HepG2 (cell line): ENCODE measurements around the gene ACOT8. TPM values are rescaled to one million over a fixed set of nuclear protein-coding genes. Genes with fewer than 3 reads are reported as not detected.
A peak's percentile ranks its signal among the peaks of the same experiment; 100 is the strongest.

Experiments
- ATF7-NPFF ChIP-seq: sonication (generic); formaldehyde crosslinking; IDR thresholded peaks from 2 replicates; pipeline ENCODE4 v1.8.1; 2023; ENCODE audit warnings: mild to moderate bottlenecking, low read depth, missing genetic modification reagents, moderate library complexity
- BRD4 ChIP-seq: sonication (generic); formaldehyde crosslinking; IDR thresholded peaks from 2 replicates; pipeline ENCODE4 v1.4.0; 2020; ENCODE audit warnings: missing genetic modification reagents
- DR1 ChIP-seq: sonication (generic); formaldehyde crosslinking; IDR thresholded peaks from 2 replicates; pipeline ENCODE4 v1.8.0; 2021; ENCODE audit warnings: mild to moderate bottlenecking, missing genetic modification reagents, inconsistent platforms
- HNRNPUL1 ChIP-seq: fragments of 200-400 bp; formaldehyde crosslinking; IDR thresholded peaks from 2 replicates; pipeline ENCODE4 v1.6.1; 2017; ENCODE audit warnings: low read depth, mild to moderate bottlenecking, low read length, moderate library complexity
- JUND ChIP-seq: sonication (generic); formaldehyde crosslinking; IDR thresholded peaks from 2 replicates; pipeline ENCODE4 v1.8.0; 2022; ENCODE audit warnings: mild to moderate bottlenecking, missing genetic modification reagents
- MYNN ChIP-seq: sonication (generic); formaldehyde crosslinking; IDR thresholded peaks from 2 replicates; pipeline ENCODE4 v1.4.0; 2020; ENCODE audit warnings: mild to moderate bottlenecking, low read depth, missing genetic modification reagents
- SYNCRIP ChIP-seq: fragments of 200-400 bp; formaldehyde crosslinking; IDR thresholded peaks from 2 replicates; pipeline ENCODE4 v1.6.1; 2018; ENCODE audit warnings: mild to moderate bottlenecking, low read depth, low read length; ENCODE audit not compliant: insufficient read depth
- TAF15 ChIP-seq: fragments of 200-400 bp; formaldehyde crosslinking; IDR thresholded peaks from one replicate; pipeline ENCODE4 v1.6.1; 2018; ENCODE audit warnings: mild to moderate bottlenecking, low read depth, low read length; ENCODE audit not compliant: poor library complexity, severe bottlenecking
- TOPORS ChIP-seq: sonication (generic); formaldehyde crosslinking; IDR thresholded peaks from 2 replicates; pipeline ENCODE4 v1.8.0; 2023; ENCODE audit warnings: mild to moderate bottlenecking, missing genetic modification reagents
- ZNF33B ChIP-seq: sonication (generic); formaldehyde crosslinking; IDR thresholded peaks from 2 replicates; pipeline ENCODE4 v1.5.1; 2020; ENCODE audit warnings: mild to moderate bottlenecking, missing genetic modification reagents
- ZNF468 ChIP-seq: sonication (generic); formaldehyde crosslinking; IDR thresholded peaks from 2 replicates; pipeline ENCODE4 v1.8.0; 2022; ENCODE audit warnings: mild to moderate bottlenecking, moderate library complexity, missing genetic modification reagents
- ZNF547 ChIP-seq: sonication (generic); formaldehyde crosslinking; IDR thresholded peaks from 2 replicates; pipeline ENCODE4 v1.5.1; 2020; ENCODE audit warnings: mild to moderate bottlenecking, missing genetic modification reagents
- ZNF644 ChIP-seq: IDR thresholded peaks from 2 replicates; pipeline ENCODE4 v1.6.1; 2016; ENCODE audit warnings: low read depth
- ZNF720 ChIP-seq: sonication (generic); formaldehyde crosslinking; IDR thresholded peaks from 2 replicates; pipeline ENCODE4 v1.4.0; 2020; ENCODE audit warnings: missing genetic modification reagents
- ZNF780A ChIP-seq: sonication (generic); formaldehyde crosslinking; IDR thresholded peaks from 2 replicates; pipeline ENCODE4 v1.8.0; 2022; ENCODE audit warnings: mild to moderate bottlenecking, missing genetic modification reagents, moderate library complexity
- ZNF883 ChIP-seq: sonication (generic); formaldehyde crosslinking; IDR thresholded peaks from 2 replicates; pipeline ENCODE4 v1.5.1; 2020; ENCODE audit warnings: mild to moderate bottlenecking, missing genetic modification reagents; ENCODE audit errors: not compliant biosample characterization
- ZSCAN25 ChIP-seq: sonication (generic); formaldehyde crosslinking; IDR thresholded peaks from 2 replicates; pipeline ENCODE4 v1.8.0; 2022; ENCODE audit warnings: mild to moderate bottlenecking, missing genetic modification reagents
- polyA plus RNA-seq, 8 experiments: library from polyadenylated mRNA; depleted of rRNA in 3 of 8; stranded (reverse) in 7 of 8; unstranded in 1 of 8; fragments of >200 nt; fragmentation: Illumina TruSeq in 4 of 8; extraction: Trizol in 4 of 8; gene quantifications; 2 replicates each; pipeline versions ENCODE4 v1.2.1 to v1.2.3, GENCODE V29; 2011 to 2016; ENCODE audit warnings: low read depth in 4 of 8, missing spikeins in 1 of 8, mixed read lengths in 1 of 8; ENCODE audit not compliant: insufficient read depth in 1 of 8
- total RNA-seq, 5 experiments: library from RNA; depleted of rRNA; stranded (reverse); fragments of >200 nt; fragmentation: Illumina TruSeq; extraction: Trizol; gene quantifications; 2 replicates each; pipeline ENCODE4 v1.2.3, GENCODE V29; 2016; ENCODE audit warnings: low read depth in 1 of 5
- TF ChIP-seq, protein P1 (sequence below): IDR thresholded peaks from 2 replicates; pipeline ENCODE4 v1.6.1; 2012; ENCODE audit warnings: inconsistent platforms
- TF ChIP-seq, protein P2 (sequence below): sonication (generic); formaldehyde crosslinking; IDR thresholded peaks from 2 replicates; pipeline ENCODE4 v1.4.0; 2020; ENCODE audit warnings: missing genetic modification reagents, low read depth, mild to moderate bottlenecking, borderline replicate concordance
- TF ChIP-seq, protein P3 (sequence below): sonication (generic); formaldehyde crosslinking; IDR thresholded peaks from 2 replicates; pipeline ENCODE4 v1.4.0; 2020; ENCODE audit warnings: missing genetic modification reagents
- TF ChIP-seq, protein P4 (sequence below): sonication (generic); formaldehyde crosslinking; IDR thresholded peaks from 2 replicates; pipeline ENCODE4 v1.5.1; 2020; ENCODE audit warnings: missing genetic modification reagents, mild to moderate bottlenecking, borderline replicate concordance
- TF ChIP-seq, protein P5 (sequence below): sonication (generic); formaldehyde crosslinking; IDR thresholded peaks from 2 replicates; pipeline ENCODE4 v1.5.1; 2020; ENCODE audit warnings: missing genetic modification reagents, mild to moderate bottlenecking, borderline replicate concordance

Gene ACOT8
- total and polyA plus RNA-seq, 2 of the 13 experiments (the other 11 are each of a cell fraction or from before 2014, with no cell fraction given) = 31.4 to 45.5 TPM

DNA sequence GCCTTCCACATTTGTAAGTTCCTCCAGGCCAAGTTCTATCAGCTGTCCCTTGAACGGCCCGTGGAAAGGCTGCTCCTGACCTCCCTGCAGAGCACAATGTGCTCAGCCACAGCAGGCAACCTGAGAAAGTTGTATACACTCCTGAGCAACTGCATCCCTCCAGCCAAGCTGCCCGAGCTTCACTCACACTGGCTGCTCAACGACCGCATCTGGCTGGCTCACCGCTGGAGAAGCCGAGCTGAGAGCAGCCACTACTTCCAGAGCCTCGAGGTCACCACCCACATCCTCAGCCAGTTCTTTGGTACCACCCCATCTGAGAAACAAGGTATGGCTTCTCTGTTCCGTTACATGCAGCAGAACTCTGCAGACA is 25.9 kb upstream of the ACOT8 start (continued):
- TF ChIP-seq, protein P1, sequence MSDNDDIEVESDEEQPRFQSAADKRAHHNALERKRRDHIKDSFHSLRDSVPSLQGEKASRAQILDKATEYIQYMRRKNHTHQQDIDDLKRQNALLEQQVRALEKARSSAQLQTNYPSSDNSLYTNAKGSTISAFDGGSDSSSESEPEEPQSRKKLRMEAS = no peak
- TF ChIP-seq ZSCAN25 (0 out of 2 replicates have a peak, but pooled peaks have one; percentile 40), DR1 (no peak), ZNF883 (CRISPR knock-in tag) (peak; percentile 63), ZNF33B (CRISPR knock-in tag) (peak; percentile 74; the same call in 1 of the 2 replicates), HNRNPUL1 (no peak), SYNCRIP (no peak), MYNN (no peak), ZNF468 (CRISPR knock-in tag) (no peak), ZNF547 (CRISPR knock-in tag) (peak; percentile 34; the same call in 1 of the 2 replicates), ZNF644 (CRISPR knock-in tag) (no peak), ZNF780A (CRISPR knock-in tag) (no peak), ATF7-NPFF (0 out of 2 replicates have a peak, but pooled peaks have one; percentile 34), ZNF720 (CRISPR knock-in tag) (no peak), TAF15 (no peak), TOPORS (CRISPR knock-in tag) (no peak), JUND (CRISPR knock-in tag) (no peak), BRD4 (no peak)
- TF ChIP-seq, protein P2, sequence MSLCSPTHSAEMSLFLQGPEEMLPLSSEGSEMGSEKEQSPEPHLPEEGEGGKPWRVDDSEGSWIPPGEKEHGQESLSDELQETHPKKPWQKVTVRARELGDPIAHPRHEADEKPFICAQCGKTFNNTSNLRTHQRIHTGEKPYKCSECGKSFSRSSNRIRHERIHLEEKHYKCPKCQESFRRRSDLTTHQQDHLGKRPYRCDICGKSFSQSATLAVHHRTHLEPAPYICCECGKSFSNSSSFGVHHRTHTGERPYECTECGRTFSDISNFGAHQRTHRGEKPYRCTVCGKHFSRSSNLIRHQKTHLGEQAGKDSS (CRISPR knock-in tag) = no peak
- TF ChIP-seq, protein P3, sequence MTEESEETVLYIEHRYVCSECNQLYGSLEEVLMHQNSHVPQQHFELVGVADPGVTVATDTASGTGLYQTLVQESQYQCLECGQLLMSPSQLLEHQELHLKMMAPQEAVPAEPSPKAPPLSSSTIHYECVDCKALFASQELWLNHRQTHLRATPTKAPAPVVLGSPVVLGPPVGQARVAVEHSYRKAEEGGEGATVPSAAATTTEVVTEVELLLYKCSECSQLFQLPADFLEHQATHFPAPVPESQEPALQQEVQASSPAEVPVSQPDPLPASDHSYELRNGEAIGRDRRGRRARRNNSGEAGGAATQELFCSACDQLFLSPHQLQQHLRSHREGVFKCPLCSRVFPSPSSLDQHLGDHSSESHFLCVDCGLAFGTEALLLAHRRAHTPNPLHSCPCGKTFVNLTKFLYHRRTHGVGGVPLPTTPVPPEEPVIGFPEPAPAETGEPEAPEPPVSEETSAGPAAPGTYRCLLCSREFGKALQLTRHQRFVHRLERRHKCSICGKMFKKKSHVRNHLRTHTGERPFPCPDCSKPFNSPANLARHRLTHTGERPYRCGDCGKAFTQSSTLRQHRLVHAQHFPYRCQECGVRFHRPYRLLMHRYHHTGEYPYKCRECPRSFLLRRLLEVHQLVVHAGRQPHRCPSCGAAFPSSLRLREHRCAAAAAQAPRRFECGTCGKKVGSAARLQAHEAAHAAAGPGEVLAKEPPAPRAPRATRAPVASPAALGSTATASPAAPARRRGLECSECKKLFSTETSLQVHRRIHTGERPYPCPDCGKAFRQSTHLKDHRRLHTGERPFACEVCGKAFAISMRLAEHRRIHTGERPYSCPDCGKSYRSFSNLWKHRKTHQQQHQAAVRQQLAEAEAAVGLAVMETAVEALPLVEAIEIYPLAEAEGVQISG (CRISPR knock-in tag) = 0 out of 2 replicates have a peak, but pooled peaks have one; percentile 27
- TF ChIP-seq, protein P4, sequence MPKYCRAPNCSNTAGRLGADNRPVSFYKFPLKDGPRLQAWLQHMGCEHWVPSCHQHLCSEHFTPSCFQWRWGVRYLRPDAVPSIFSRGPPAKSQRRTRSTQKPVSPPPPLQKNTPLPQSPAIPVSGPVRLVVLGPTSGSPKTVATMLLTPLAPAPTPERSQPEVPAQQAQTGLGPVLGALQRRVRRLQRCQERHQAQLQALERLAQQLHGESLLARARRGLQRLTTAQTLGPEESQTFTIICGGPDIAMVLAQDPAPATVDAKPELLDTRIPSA = no peak
- TF ChIP-seq, protein P5, sequence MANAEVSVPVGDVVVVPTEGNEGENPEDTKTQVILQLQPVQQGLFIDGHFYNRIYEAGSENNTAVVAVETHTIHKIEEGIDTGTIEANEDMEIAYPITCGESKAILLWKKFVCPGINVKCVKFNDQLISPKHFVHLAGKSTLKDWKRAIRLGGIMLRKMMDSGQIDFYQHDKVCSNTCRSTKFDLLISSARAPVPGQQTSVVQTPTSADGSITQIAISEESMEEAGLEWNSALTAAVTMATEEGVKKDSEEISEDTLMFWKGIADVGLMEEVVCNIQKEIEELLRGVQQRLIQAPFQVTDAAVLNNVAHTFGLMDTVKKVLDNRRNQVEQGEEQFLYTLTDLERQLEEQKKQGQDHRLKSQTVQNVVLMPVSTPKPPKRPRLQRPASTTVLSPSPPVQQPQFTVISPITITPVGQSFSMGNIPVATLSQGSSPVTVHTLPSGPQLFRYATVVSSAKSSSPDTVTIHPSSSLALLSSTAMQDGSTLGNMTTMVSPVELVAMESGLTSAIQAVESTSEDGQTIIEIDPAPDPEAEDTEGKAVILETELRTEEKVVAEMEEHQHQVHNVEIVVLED (CRISPR knock-in tag) = peak; percentile 17; the same call in 1 of the 2 replicates
